ENCODE data around the gene ATG10.
"Not testable (repeated sequence)": the region's sequence is repeated elsewhere in the genome, so short reads cannot be mapped to it uniquely, and the experiment has no call there.

The ATG10 gene

DNA sequence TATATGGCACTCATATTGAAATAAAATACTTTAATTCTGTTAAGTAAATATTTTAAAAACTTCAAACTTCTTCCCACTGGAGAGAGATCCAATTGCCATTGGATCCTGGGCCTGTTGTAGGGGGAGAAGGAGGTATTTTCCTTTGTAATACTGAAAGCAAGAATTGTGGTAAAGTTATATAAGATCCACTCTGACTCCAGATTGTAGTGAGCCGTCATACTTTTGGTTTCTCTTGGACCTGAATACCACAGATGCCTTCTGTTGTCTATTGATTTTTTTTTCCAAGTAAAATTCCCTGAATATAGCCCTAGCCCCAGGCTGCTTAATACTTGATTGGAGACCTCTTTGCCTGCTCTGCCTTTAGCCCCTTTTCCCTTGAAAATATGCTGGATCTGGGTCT lies 86.9 kb downstream of the ATG10 start:
- no peak for DNase-seq

DNA sequence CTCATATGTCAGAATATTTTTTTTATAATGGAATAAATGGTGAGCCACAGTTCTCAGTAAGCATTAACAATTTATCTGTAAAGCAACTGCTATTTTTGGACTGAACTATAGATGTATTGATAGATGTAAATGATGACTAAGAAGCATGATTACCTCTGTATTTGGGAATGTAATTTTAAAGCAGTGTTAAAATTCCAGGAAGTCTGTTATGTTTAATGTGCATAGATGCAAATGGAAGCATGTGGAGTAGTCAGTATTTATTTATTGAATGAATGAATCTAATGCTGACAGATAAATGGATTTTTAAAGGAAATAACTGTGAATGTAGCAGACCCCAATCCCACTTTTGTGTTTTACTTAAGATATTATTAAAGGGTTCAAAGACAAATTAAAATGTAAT lies 95.0 kb downstream of the ATG10 start:
- no peak for DNase-seq

DNA sequence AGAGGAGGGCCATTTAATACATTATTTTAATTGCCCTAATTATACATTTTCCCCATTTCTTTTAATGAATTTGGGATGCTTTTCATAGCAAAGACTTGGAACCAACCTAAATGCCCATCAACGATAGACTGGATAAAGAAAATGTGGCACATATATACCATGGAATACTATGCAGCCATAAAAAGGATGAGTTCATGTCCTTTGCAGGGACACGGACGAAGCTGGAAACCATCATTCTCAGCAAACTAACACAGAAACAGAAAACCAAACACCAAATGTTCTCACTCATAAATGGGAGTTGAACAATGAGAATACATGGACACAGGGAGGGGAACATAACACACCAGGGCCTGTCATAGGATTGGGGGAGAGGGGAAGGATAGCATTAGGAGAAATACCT lies 96.2 kb downstream of the ATG10 start:
- DNase-seq: not testable (repeated sequence)

DNA sequence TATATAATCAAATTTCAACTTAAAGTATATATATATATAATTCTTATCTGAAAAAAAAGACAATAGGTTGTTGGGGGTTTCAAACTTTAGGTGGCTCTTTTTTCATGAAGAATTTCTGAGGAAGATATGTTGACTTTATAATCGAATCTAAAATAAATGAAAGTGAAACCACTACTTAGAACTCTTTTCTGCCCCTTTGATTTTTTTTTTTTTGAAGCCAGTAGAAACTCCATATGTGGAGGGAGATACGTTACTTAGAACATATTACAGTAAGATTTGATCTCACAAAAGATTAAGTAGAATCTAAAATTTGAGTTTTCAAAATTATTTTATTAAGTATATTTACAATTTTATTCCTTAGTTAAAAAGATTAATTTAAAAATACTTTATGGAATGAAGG lies 96.9 kb downstream of the ATG10 start:
- no peak for DNase-seq

DNA sequence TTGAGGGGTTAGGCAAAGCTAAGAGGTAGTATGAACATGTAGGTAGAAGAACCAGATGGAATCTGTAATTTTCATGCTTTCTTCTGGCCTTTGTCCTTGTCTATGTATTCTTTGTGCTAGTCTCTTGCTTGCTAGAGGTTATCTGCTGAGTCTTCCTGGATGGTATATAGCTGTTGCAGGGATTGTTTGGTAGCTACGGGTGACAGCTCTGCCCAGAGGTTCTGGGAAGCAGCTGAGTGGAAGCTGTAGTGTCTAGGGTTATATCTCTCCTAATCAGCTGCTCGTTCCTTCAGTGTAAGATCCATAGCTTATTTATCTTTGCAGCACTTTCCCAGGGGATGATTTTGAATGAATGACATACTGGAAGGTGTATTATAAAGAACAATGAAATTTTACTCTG lies 100.3 kb downstream of the ATG10 start:
- DNase-seq: no peak

DNA sequence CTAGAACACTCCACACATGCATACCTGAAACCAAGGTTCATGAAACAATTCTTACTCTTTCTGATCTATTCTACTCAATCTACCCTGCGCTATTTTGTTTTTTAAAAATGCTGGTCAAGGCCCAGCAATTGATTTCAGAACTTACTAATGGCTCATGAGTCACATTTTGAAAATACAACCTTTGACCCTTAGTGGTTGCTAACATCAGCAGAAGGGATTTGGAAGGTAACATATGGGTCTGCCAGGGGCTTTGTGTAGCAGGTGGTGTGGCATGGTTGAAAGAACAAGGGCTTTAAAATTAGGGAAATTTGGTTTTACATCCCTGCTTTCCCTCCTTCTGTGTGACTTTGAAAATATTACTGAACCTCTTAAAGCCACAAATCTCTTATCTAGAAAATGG lies 101.4 kb downstream of the ATG10 start:
- no peak for DNase-seq

DNA sequence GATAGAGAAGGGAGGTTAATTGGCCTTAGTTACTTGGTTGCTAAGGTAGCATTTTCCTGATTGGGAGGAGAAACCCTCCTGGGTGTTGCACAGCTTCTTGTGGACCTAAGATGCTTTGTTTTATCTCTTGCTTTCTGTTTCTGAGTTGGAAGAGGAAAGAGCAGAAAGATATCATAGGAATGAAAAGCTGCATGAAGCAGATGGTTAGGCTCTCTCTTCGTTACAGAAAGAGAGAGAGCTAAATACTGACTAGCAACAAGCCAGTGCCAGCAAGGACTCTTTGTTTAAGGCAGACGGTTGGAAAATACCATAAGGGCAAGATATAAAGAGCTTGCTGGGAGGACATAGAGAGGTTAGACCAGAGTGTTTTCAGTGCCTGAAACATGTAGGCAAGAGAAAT lies 103.1 kb downstream of the ATG10 start:
- no peak for DNase-seq

DNA sequence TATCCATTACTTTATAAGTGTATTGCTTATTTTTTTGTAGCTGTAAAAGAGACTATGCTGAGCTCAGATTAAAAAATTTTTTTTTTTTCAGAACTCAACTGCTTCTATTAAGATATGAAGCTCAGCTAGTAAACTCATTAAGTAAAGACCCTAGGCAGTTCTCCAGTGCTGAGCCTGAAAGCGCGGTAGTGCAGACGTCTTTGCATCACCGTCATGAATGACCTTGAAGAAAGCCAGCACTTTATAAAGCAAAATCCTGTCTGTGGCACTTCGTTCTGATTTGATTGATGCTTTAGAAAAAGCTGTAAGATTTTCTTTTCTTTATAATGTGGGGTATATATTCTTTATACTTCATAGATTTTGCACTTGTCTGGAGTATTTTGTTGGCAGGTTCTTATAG lies 105.7 kb downstream of the ATG10 start:
- no peak for DNase-seq

DNA sequence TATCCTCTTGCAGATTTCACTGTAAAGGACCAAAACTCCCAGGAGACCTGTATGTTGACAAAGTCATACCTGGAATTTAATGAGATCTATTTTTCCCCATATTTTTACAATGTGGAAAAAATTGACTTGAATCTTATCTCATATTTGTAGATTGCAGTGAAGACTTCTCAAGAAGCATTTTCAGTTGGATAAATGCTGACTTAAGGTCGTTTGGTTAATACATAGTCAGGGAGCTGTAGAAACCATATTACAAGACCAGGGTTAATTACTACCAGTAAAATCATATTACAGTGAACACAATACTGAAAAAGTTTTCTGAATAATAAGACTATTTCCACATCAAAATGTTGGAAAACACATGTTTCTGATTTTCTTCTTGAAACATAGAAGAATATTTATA lies 119.8 kb downstream of the ATG10 start:
- DNase-seq: no peak

DNA sequence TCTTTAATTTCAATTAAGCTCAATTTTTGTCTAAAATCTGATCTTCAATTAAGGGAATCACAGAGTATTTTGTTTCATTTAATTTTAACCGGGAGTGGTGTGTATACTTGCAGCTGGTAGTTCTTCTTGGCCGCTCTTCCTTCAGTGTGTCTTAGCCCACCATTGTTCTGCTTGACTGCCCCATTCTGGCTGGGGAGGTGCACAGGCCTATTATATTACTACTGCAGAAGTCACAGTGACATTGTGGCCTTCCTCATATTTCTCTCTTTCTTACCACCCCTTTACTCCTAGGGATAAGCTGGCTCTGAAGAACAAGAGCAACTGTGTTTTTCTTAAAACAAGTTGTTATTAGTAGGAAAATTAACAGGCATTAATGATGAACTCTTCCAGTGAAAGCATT lies 123.7 kb downstream of the ATG10 start:
- DNase-seq: no peak

DNA sequence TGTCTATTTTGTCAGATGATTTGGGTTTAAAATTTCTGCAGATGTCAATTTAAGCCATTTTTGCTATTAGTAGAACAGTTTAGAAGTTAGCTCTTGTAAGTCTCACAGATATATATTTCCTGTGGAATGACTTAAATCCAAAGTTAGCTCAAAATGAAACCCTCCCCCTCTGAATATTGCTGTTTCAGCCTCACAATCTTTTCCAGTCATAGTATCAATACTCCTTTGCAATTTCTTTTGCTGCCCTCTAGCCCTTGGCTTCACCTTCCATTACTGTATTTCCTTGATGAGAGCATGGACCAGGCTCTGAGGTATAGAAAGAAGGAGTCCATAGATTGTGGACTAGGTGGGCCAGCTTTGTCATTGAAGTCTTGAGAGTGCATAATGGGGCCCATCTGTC lies 124.4 kb downstream of the ATG10 start:
- no peak for DNase-seq

DNA sequence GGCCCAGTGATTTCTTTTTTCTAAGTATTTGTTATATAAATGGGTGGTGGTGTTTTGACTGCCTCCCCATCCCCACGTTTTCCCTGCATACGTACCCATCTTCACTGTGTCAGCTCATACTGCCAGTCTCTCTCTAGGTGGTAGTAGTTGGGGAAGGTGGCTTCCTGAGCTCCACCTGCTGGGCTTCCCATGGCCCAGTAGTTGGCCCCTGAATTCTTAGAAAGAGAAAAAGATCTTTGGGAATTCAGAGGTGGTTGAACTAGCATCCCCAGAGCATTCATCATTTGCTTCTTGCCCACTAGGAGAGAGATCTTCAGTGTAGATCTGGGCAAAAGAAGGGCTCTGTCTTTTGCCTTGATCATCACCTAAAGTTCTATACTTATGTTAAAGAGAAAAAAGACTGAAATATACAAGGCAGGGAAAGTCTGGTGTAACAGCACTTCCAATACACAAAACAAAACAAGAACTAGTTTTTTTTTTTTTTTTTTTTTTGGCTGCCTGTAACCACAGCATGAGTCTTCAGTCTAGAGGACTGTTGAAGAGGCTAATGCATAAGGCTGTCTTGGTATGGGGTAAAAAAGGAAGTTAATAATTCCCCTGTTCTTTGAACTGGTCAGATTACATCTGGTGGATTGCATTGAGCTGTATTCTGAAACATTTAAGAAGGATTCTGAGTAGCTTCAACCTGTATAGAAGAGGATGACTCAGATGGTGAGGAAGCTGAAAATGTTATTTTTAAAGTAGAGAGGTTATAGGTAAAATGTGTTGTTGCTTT lies 128.7 kb downstream of the ATG10 start:
- no peak for DNase-seq

DNA sequence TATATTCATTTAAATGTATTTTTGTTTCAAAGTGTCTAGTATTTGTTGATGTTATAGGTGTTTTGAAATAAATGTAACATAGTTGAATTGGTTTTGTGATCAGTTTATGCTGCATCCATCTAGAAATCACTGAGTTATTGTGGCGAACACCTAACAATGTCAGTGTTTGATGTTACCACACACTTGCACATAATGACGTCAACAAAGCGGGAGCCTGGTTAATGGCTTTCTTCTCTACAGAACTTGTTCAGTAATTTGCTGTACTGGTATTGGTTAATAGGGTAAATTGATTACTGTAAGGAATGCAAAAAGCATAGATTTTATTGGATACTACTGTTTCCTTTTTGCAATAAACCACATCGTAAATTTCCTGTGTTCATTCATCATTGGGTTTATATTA lies 133.0 kb downstream of the ATG10 start:
- no peak for DNase-seq

DNA sequence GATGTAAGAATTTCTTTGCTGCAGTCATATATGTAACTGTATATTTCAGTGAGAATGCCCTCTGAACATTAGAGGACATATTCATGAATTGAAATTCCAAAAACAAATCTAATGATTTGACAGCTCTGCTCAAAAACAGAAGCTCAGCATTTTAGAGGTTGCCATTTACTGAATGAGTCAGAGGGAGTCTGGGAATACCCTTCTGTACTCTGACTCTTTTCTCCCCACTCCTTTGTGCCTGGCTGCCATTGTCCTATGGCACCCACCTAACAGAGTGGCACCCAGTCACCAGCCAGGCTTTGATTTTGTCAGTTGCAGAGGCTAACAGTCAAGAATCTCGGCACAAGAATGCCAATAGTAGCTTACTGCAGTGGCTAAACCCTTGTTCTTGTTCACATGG lies 133.6 kb downstream of the ATG10 start:
- no peak for DNase-seq

DNA sequence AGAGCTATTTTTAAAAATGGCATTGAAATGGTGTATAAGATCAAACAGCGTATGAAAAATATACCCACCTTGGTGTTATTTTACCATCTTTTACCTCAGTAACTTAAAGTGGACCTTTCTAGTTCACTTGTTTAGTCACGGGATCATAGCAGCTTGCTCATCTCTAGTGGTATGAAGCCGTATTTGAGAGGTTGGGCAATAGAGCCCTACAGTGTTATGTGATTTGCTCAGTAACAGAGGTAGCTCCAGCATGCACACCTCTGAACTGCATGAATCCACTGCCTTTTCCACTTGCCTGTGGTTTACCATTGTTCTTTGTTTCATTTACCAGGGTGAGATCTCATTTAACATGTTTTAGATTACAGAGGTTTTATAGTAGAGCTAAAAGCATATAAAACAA lies 134.4 kb downstream of the ATG10 start:
- no peak for DNase-seq

DNA sequence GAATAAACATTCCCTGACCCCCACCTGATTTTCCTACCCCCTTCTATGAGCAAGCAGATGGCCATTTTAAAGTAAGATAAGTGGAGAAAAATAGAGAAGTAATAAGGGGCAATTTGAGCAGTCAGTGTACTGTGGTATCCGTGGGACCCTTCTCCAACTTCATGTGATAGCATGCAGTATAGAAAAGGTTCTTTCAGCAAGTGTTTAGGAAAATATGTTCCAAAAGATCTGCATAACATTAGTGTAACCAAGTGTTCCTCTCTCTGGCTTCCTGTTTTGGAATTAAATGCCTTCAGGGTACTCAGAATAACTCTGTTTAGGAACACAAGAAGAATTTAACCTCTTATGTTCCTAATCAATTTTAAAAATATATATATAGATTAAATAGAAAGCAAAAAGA lies 134.9 kb downstream of the ATG10 start:
- no peak for DNase-seq

DNA sequence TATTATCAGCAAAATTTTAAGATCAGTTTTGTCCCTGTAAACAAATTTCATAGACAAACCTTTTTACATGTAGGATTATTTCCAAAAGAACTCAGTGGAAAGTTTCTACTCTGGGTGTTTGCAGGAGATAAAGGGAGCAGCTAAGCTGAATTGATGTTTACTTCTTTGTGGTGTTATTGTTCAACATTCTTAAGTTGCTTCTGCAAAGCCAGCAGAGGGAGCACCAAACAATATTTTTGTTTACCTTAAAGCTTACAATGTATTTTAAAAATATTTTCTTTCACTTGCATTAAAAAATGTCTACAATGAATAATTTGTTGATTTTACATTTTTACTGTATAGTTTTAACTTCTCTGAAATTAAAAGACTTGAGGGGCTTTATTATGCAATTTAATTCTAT lies 135.4 kb downstream of the ATG10 start:
- DNase-seq: no peak

DNA sequence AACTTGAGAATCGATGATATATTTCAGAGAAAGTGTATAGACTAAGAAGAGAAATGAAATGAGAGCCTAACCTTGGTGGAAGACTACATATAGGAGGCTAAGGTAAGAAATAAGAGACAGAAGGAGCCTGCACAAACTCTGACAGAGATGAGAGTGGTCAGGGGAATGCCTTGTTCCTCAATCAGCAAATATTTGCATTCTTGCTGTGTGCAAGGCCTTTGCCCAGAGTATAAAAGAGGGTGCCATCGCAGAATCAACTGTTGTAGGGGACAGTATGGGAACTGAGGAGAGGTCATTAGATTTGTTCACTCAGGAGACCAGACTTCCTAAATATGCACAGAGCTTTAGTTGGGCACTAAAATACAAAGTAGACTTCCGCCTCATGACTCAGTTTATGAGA lies 137.2 kb downstream of the ATG10 start:
- no peak for DNase-seq

DNA sequence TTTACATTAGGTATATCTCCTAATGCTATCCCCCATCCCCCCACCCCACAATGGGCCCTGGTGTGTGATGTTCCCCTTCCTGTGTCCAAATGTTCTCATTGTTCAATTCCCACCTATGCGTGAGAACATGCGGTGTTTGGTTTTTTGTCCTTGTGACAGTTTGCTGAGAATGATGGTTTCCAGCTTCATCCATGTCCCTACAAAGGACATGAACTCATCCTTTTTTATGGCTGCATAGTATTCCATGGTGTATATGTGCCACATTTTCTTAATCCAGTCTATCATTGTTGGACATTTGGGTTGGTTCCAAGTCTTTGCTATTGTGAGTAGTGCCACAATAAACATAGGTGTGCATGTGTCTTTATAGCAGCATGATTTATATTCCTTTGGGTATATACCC lies 138.1 kb downstream of the ATG10 start:
- DNase-seq: not testable (repeated sequence)

DNA sequence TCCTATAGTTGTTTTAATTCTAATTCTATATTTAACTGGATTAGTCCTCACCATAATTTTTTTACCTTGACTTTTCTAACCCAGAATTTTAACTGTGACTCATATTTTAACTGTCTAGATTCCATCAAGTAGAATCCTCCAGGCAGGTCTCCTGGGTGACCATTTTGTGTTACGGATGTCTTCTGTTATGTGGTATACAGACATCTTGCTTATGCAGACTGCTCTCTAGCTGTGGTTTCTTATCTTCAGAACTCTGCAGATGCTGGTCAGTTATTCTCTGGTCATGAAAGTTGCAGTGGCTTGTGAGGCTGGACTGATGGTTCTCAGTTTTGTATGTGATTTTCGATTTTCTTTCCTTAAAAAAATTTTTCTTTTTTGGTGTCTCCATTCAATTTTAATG lies 139.4 kb downstream of the ATG10 start:
- DNase-seq: peak; percentile 43

DNA sequence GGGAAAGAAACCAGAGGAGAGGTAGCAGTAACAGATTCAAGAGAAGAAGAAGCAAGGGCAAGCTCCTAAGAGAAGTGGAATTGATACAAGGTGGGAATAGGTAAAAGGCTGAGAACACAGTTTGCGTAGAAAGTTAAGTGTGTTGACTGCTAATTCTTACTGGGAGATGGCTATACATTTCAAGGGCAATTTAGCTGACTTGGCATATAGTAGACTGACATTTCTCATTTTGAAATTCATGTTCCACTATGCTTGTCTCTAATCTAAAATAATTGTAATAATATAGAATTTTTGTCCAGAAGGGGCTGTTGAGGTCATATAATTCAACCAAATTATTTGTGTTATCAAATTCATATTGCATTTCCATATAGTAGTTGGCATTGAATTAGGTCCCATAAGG lies 144.0 kb downstream of the ATG10 start:
- DNase-seq: no peak

DNA sequence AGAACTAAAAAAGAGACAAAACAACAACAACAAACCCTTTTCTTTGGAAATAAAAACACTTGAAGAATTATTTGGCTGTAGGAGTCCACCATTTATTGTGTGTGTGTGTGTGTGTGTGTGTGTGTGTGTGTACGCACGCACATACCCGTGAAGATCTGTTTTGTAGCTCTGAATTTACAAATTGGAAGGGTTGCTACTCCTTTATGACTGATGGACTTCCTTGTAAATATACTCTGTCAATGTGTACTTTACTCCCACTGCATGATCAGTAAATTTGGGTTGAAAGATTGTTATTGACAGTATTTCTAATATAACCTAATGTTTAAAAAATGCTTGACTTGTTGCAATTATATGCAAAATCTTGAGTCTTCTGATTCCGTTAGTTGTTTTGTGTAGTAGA lies 148.1 kb downstream of the ATG10 start:
- DNase-seq: no peak

DNA sequence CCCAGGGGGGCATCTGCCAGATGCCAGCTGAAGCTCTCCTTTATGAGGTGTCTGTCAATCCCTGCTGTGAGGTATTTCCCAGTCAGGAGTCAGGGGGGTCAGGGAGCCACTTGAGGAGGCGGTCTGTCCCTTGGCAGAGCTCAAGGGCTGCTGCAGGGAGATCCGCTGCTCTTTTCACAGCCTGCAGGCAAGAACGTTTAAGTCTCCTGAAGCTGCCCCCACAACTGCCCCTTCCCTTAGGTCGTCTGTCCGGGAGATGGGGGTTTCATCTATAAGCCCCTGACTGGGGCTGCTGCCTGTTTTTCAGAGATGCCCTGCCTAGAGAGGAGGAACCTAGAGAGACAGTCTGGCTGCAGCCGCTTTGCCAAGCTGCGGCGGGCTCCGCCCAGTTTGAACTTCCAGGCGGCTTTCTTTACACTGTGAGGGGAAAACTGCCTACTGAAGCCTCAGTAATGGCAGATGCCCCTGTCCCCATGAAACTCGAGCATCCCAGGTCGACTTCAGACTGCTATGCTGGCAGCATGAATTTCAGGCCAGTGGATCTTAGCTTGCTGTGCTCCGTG lies 158.0 kb downstream of the ATG10 start:
- DNase-seq: no peak

DNA sequence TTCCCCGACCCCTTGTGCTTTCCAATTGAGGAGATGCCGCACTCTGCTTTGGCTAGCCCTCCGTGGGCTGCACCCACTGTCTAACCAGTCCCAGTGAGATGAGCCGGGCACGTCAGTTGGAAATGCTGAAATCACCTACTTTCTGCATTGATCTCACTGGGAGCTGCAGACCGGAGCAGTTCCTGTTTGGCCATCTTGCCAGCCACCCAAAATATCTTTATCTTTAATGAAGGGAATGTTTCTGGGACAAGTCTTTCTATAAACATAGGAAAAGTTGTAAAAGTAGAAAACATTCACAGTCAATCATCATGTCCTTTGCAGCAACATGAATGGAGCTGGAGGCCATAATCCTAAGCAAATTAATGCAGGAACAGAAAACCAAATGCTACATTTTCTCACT lies 158.8 kb downstream of the ATG10 start:
- no peak for DNase-seq

DNA sequence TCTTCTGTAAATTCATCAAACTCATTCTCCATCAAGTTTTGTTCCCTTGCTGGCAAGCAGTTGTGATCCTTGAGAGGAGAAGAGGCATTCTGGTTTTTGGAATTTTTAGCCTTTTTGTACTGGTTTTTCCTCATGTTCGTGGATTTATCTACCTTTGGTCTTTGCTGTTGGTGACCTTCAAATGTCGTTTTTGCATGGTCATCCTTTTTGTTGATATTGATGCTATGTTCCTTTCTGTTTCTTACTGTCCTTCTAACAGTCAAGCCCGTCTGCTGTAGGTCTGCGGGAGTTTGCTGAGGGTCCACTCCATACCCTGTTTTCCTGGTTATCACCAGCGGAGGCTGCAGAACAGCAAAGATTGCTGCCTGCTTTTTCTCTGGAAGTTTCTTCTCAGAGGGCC lies 165.4 kb downstream of the ATG10 start:
- no peak for DNase-seq
